NT2/D1 (cell line): ENCODE data around the gene CBR3.
A peak's percentile ranks its signal among the peaks of the same experiment; 100 is the strongest.

Experiments
- DNase-seq: peaks from one replicate; pipeline ENCODE4 v3.0.0-alpha.2; 2011; ENCODE audit warnings: low read depth, low spot score
- H3K27me3 ChIP-seq: 2 replicates; pipeline ENCODE4 v1.6.0; 2011; ENCODE audit warnings: mild to moderate bottlenecking; ENCODE audit not compliant: insufficient read length, insufficient read depth
- H3K36me3 ChIP-seq: 2 replicates; pipeline ENCODE4 v1.6.1; 2011; ENCODE audit warnings: mild to moderate bottlenecking, low read length, mixed read lengths; ENCODE audit not compliant: insufficient read depth, insufficient read length
- H3K4me1 ChIP-seq: 2 replicates; pipeline ENCODE4 v1.5.1; 2011; ENCODE audit not compliant: insufficient read depth, insufficient read length
- H3K4me3 ChIP-seq: 2 replicates; pipeline ENCODE4 v1.5.1; 2011; ENCODE audit warnings: low read depth; ENCODE audit not compliant: insufficient read length
- H3K9ac ChIP-seq: 2 replicates; pipeline ENCODE4 v1.6.0; 2011; ENCODE audit warnings: low read depth; ENCODE audit not compliant: insufficient read length
- H3K9me3 ChIP-seq: 2 replicates; pipeline ENCODE4 v1.5.1; 2011; ENCODE audit warnings: mild to moderate bottlenecking, low read length; ENCODE audit not compliant: insufficient read depth
- SUZ12 ChIP-seq: IDR thresholded peaks from 2 replicates; pipeline ENCODE4 v1.6.1; 2011; ENCODE audit not compliant: insufficient read length, insufficient read depth; ENCODE audit errors: extremely low read depth
- YY1 ChIP-seq: IDR thresholded peaks from 2 replicates; pipeline ENCODE4 v1.6.1; 2011; ENCODE audit not compliant: insufficient read length, insufficient read depth
- ZNF274 ChIP-seq: IDR thresholded peaks from 2 replicates; pipeline ENCODE4 v1.6.1; 2011; ENCODE audit warnings: mild to moderate bottlenecking, low read depth, low read length

Gene CBR3

DNA sequence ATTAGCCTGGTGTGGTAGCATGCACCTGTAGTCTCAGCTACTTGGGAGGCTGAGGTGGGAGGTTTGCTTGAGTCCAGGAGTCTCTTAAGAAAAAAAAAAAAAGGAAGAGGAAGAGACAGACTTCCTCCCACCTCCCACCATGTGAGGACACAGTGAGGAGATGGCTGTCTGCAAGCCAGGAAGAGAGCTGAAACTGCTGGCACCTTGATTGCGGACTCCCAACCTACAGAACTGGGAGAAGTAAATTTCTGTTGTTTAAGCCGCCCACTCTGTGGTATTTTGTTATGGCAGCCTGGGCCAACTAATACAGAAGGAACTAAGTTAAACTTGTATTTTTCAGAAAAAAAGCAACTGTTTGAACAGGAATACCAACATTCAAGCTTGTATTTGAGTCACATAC, 43.5 kb downstream of the CBR3 start:
- H3K9ac ChIP-seq, result no peak overlapping the region
- no peak overlapping the region for H3K4me3 ChIP-seq
- no peaks in the 10 kb centered on the region; the same call in 1 of the 2 replicates for H3K9me3 ChIP-seq
- TF ChIP-seq YY1 (no peak), SUZ12 (no peak), ZNF274 (no peak)
- no peaks in the 10 kb centered on the region for H3K4me1 ChIP-seq
- no peak for DNase-seq
- H3K27me3 ChIP-seq, result no peaks in the 10 kb centered on the region
- H3K36me3 ChIP-seq, result no peaks in the 10 kb centered on the region

DNA sequence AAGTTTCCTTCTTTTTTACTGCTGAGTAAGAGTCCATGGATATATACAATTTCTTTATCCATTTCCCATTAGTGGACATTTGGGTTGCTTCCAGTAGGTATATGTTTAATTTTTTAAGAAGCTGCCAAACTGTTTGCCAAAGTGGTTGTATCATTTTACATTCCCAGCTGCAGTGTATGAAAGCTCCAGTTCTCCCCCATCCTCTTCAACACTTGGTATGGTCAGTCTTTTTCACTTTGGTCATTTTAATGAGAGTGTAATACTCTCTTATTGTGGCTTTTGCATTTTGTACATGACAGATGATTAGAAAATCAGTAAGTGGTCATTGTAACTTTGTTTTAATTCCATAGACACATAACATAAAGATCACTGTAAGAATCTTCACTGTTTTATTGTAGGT, 44.3 kb downstream of the CBR3 start:
- no peaks in the 10 kb centered on the region; the same call in 1 of the 2 replicates for H3K9me3 ChIP-seq
- no peak overlapping the region for H3K4me3 ChIP-seq
- no peaks in the 10 kb centered on the region for H3K4me1 ChIP-seq
- H3K9ac ChIP-seq, result no peak overlapping the region
- no peaks in the 10 kb centered on the region for H3K36me3 ChIP-seq
- TF ChIP-seq ZNF274 (no peak), SUZ12 (no peak), YY1 (no peak)
- no peak for DNase-seq
- H3K27me3 ChIP-seq, result no peaks in the 10 kb centered on the region

GRCh38 chr21:36180963-36181362, 46.1 kb downstream of the CBR3 start:
- TF ChIP-seq ZNF274, result no peak
- TF ChIP-seq SUZ12, result no peak
- TF ChIP-seq YY1, result no peak
- no peaks in the 10 kb centered on the region; the same call in 1 of the 2 replicates for H3K9me3 ChIP-seq
- H3K36me3 ChIP-seq, result no peaks in the 10 kb centered on the region
- H3K4me1 ChIP-seq, result no peaks in the 10 kb centered on the region
- no peak overlapping the region for H3K9ac ChIP-seq
- H3K27me3 ChIP-seq, result no peaks in the 10 kb centered on the region
- DNase-seq, result no peak
- H3K4me3 ChIP-seq, result no peak overlapping the region

DNA sequence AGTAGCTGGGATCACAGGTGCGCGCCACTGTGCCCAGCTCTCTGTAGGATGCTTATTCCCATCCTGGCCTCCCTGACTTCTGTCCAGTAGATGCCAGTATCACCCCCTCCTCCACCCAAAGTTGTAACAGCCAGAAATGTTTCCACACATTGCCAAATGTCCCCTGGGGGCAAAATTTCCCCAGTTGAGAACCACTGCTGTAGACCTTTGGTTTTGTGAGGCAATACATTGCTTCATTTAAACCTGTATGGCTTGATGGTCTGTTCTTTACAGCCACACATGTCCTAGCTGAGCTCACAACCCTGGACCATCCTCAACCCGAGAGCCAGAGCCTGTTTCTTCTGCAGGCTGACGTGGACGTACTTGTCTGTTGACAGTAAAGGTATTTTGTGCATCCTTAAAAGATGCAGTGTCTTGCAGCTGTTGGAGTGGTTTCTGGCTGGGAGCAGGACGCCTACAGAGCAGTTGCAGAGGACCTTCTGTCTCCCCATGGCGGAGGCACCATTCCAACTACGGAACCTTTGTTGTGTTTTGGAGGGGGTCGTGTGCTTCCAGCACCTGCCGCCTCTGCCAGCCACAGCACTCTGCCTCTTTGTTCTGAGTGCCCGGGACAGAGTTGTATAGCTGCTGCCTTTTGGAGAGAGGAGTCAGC, 48.4 kb downstream of the CBR3 start:
- DNase-seq, result no peak
- H3K4me1 ChIP-seq, result peaks cover 9% of the 10 kb centered on the region
- TF ChIP-seq SUZ12 (no peak), YY1 (no peak), ZNF274 (no peak)

DNA sequence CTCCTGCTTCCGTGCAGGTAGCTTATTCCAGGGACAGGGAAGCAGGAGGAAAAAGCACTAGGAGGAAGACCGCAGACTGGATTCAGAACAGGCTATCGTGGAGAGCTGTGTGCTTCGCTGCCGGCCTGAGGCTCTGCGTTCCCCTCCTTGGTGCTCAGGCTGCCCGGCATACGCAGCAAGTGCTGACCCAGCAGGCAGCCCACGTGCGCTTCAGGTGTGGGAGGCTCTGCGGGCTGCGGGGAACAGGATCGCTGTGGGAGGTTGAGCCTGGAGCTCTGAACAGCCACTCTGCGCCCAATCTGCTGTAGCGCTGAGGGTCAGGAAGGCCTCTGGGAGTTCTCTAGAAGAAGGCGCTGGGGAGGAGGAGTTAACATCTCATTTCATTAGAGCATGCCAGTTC, 49.7 kb downstream of the CBR3 start:
- peak overlapping the region; percentile 24 for H3K9ac ChIP-seq
- no peak overlapping the region for H3K4me3 ChIP-seq
- H3K4me1 ChIP-seq, result peaks cover 9% of the 10 kb centered on the region
- H3K9me3 ChIP-seq, result no peaks in the 10 kb centered on the region; the same call in 1 of the 2 replicates
- no peak for DNase-seq
- no peaks in the 10 kb centered on the region for H3K36me3 ChIP-seq
- TF ChIP-seq YY1, result no peak
- no peak for TF ChIP-seq SUZ12
- TF ChIP-seq ZNF274, result no peak
- no peaks in the 10 kb centered on the region for H3K27me3 ChIP-seq

More for the DNA sequence above, 48.4 kb downstream of the CBR3 start:
- no peaks in the 10 kb centered on the region; the same call in 1 of the 2 replicates for H3K9me3 ChIP-seq
- no peak overlapping the region for H3K4me3 ChIP-seq
- no peak overlapping the region for H3K9ac ChIP-seq
- no peaks in the 10 kb centered on the region for H3K27me3 ChIP-seq
- no peaks in the 10 kb centered on the region for H3K36me3 ChIP-seq

- Histone ChIP-seq H3K27me3 (no peaks in the 10 kb centered on the region), H3K4me1 (peaks cover 9% of the 10 kb centered on the region), H3K4me3 (no peak overlapping the region), H3K36me3 (no peaks in the 10 kb centered on the region), H3K9me3 (no peaks in the 10 kb centered on the region; the same call in 1 of the 2 replicates), H3K9ac (no peak overlapping the region)
- no peak for DNase-seq
- TF ChIP-seq ZNF274 (no peak), SUZ12 (no peak), YY1 (no peak)
These were observed 50.6 kb downstream of the CBR3 start for GRCh38 chr21:36185523-36185922.

DNA sequence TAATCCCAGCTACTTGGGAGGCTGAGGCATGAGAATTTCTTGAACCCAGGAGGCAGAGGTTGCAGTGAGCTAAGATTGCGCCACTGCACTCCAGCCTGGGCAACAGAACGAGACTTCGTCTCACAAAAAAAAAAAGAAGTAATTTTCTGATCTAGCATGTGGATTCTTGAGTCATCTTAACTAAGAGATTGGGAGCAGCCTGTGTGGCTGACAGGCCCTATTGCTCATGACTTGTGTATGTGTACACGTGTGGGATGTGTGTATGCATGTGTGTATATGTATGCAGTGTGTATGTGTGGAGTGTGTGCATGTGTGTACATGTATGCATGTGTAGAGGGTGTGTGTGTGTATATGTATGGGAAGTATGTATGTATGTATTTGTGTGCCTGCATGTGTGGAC, 51.2 kb downstream of the CBR3 start:
- no peak overlapping the region for H3K9ac ChIP-seq
- peaks cover 9% of the 10 kb centered on the region for H3K4me1 ChIP-seq
- TF ChIP-seq YY1 (no peak), ZNF274 (no peak), SUZ12 (no peak)
- H3K36me3 ChIP-seq, result no peaks in the 10 kb centered on the region
- no peak for DNase-seq
- H3K9me3 ChIP-seq, result no peaks in the 10 kb centered on the region; the same call in 1 of the 2 replicates
- H3K27me3 ChIP-seq, result no peaks in the 10 kb centered on the region
- no peak overlapping the region for H3K4me3 ChIP-seq
